BLaER1 (cell line): Measurements from ENCODE around the gene NPR1.
"Not testable (repeated sequence)": the region's sequence is repeated elsewhere in the genome, so short reads cannot be mapped to it uniquely, and the experiment has no call there.

ENCODE experiments used
- H3K27ac ChIP-seq: shearing (Covaris generic); formaldehyde crosslinking; 2 replicates; pipeline ENCODE4 v1.8.1; 2022
- H3K27me3 ChIP-seq: shearing (Covaris generic); formaldehyde crosslinking; 2 replicates; pipeline ENCODE4 v1.8.1; 2022
- H3K36me3 ChIP-seq: shearing (Covaris generic); formaldehyde crosslinking; 2 replicates; pipeline ENCODE4 v1.8.1; 2022
- H3K4me1 ChIP-seq: shearing (Covaris generic); formaldehyde crosslinking; 2 replicates; pipeline ENCODE4 v1.8.1; 2022
- H3K4me2 ChIP-seq: shearing (Covaris generic); formaldehyde crosslinking; 2 replicates; pipeline ENCODE4 v1.8.1; 2022
- H3K4me3 ChIP-seq: shearing (Covaris generic); formaldehyde crosslinking; 2 replicates; pipeline ENCODE4 v1.8.1; 2022
- H3K9ac ChIP-seq: shearing (Covaris generic); formaldehyde crosslinking; 2 replicates; pipeline ENCODE4 v1.8.1; 2022
- H3K9me3 ChIP-seq: shearing (Covaris generic); formaldehyde crosslinking; 2 replicates; pipeline ENCODE4 v1.8.1; 2022
- H4K20me1 ChIP-seq: shearing (Covaris generic); formaldehyde crosslinking; 2 replicates; pipeline ENCODE4 v1.8.1; 2022
- Cebpa-rat ChIP-seq: shearing (Covaris generic); IDR thresholded peaks from 2 replicates; pipeline ENCODE4 v1.8.1; 2022

NPR1 gene

GRCh38 chr1:153711026-153711425 is 32.5 kb downstream of the NPR1 start:
- Histone ChIP-seq H3K9me3 (no peaks in the 10 kb centered on the region), H4K20me1 (no peaks in the 10 kb centered on the region), H3K27ac (no peak overlapping the region), H3K36me3 (no peaks in the 10 kb centered on the region), H3K4me1 (no peaks in the 10 kb centered on the region), H3K27me3 (no peaks in the 10 kb centered on the region), H3K4me2 (no peak overlapping the region), H3K9ac (no peak overlapping the region), H3K4me3 (no peak overlapping the region)
- no peak for TF ChIP-seq Cebpa-rat

DNA sequence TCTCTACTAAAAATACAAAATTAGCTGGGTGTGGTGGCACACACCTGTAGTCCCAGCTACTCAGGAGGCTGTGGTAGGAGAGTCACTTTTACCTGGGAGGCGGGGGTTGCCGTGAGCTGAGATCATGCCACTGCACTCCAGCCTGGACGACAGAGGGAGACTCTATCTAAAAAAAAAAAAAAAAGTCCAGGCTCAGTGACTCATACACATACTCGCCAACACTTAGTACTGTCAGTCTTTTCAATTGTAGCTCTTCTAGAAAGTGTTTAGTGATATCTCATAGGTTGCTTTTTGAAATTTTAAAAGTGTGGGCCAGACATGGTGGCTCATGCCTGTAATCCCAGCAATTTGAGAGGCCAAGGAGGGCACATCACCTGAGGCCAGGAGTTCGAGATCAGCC is 37.7 kb downstream of the NPR1 start:
- H3K9ac ChIP-seq, H3K9me3 ChIP-seq, H3K4me2 ChIP-seq, H3K36me3 ChIP-seq, H3K27me3 ChIP-seq, H3K4me3 ChIP-seq, H3K4me1 ChIP-seq, H4K20me1 ChIP-seq, H3K27ac ChIP-seq: not testable (repeated sequence)

GRCh38 chr1:153717330-153717729 is 38.8 kb downstream of the NPR1 start:
- no peak overlapping the region for H3K4me2 ChIP-seq
- no peak overlapping the region for H3K4me3 ChIP-seq
- no peaks in the 10 kb centered on the region for H3K27me3 ChIP-seq

DNA sequence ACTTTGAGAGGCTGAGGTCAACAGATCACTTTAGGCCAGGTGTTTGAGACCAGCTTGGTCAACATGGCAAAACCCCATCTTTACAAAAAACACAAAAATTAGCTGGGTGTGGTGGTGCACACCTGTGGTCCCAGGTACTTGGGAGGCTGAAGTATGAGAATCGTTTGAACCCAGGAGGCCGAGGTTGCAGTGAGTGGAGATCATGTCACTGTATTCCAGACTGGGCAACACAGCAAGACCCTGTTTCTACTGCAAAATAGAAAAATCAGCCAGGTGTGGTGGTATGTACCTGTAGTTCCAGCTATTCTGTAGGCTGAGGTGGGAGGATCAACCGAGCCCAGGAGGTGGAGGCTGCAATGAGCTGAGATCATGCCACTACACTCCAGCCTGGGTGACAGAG is 45.2 kb downstream of the NPR1 start:
- H3K4me2 ChIP-seq: no peak overlapping the region
- no peak overlapping the region for H3K4me3 ChIP-seq
- no peaks in the 10 kb centered on the region for H3K9me3 ChIP-seq
- H3K27ac ChIP-seq: no peak overlapping the region
- no peak overlapping the region for H3K9ac ChIP-seq
- H3K36me3 ChIP-seq: no peaks in the 10 kb centered on the region
- H3K27me3 ChIP-seq: no peaks in the 10 kb centered on the region
- peaks cover 28% of the 10 kb centered on the region for H3K4me1 ChIP-seq
- no peaks in the 10 kb centered on the region for H4K20me1 ChIP-seq
- no peak for TF ChIP-seq Cebpa-rat

More at GRCh38 chr1:153717330-153717729, 38.8 kb downstream of the NPR1 start:
- Histone ChIP-seq H3K9ac (no peak overlapping the region), H3K4me1 (no peaks in the 10 kb centered on the region), H4K20me1 (no peaks in the 10 kb centered on the region), H3K9me3 (no peaks in the 10 kb centered on the region), H3K36me3 (no peaks in the 10 kb centered on the region), H3K27ac (no peak overlapping the region)
- no peak for TF ChIP-seq Cebpa-rat

GRCh38 chr1:153724634-153725033 is 46.1 kb downstream of the NPR1 start:
- not testable (repeated sequence) for H3K27ac ChIP-seq, H4K20me1 ChIP-seq, H3K4me3 ChIP-seq, H3K4me2 ChIP-seq, H3K9ac ChIP-seq, H3K9me3 ChIP-seq, H3K27me3 ChIP-seq, H3K36me3 ChIP-seq
- peaks cover 36% of the 10 kb centered on the region for H3K4me1 ChIP-seq

DNA sequence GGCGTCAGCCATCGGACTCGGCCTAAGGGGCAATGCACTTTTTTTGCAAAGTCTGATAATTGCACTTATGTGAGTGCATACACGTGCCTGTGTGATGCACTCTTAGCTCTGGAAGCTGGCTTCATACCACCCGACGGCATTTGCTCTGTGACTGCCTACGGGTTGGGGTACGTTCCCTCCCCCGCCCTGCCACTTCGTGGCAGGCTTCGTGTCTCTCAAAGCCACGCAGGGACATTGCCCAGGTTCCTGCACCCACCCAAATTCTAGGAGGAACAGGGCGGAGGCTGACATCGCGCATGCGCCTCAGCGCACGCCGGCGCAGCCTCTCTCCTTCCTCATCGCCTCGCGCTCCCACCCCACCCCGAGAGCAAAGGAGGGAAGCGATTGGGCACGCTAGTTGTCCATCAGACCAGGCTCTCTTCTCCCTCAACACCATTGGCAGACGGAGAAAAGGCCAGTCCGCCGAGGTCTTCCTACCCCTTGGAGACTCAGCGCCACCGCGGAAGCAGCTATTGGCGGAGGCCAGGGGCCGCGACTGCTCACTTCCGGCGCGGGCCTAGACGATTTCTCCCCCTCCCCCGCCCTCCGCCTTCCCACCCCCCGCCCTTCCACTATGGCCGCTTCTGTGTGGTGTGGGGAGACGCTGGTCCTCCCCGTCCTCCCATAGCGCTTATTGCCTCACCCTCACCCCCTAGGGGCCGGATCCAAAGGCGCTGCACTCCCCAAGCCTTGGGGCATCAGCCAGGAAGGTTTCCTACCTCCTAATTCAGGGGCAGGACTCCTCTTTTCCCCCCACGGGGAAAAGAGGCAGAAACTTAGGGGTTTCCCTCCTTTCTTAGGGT is 49.2 kb downstream of the NPR1 start, which contains the start of gene INTS3:
TSS of gene INTS3 (plus strand) at position 588 of the 842 bp plus-strand sequence. CDS start 585 bp downstream, outside the sequence.
- no peak for TF ChIP-seq Cebpa-rat
- H3K9me3 ChIP-seq: no peaks in the 10 kb centered on the region
- peak within 1 kb of the TSS; percentile 87 for H3K4me3 ChIP-seq
- H3K4me2 ChIP-seq: peak within 1 kb of the TSS; percentile 98
- H3K4me1 ChIP-seq: peaks cover 53% of the 10 kb centered on the region
- H4K20me1 ChIP-seq: no peaks in the 10 kb centered on the region
- no peaks in the 10 kb centered on the region for H3K27me3 ChIP-seq
- H3K36me3 ChIP-seq: peaks cover 18% of the 10 kb centered on the region
- H3K27ac ChIP-seq: peak within 1 kb of the TSS; percentile 98
- peak within 1 kb of the TSS; percentile 98 for H3K9ac ChIP-seq

DNA sequence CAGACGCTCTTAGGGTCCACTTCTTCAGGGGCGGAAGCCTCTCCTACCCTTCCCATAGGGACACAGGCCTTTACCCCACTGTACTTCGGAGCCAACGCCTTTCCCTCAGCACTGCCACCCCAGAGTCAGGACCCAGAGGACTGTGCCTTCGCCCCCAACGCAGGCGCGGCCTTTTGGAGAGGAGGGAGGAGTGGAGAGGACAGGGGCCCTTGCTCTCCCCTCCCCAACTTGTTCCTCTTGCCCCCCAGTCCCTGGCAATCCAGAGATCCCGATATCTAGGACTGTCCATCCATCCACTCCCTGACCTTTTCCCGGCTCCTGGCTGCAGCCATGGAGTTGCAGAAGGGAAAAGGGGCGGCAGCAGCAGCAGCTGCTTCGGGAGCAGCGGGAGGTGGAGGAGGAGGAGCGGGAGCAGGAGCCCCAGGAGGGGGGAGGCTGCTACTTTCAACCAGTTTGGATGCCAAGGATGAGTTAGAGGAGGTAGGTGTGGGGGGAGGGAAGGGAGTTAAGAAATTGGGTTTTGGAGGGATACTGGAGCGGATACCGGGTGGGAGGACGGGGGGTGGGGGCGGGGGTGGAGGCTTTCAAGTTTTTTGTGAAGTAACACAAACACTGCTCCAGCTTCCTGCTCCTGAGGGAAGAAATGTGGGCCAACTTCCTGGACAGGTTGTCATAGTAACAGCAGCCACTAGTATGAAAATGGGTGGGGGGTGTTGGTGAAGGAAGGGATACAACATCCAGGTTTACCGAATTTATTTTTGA is 50.0 kb downstream of the NPR1 start:
- peak overlapping the region; percentile 98 for H3K27ac ChIP-seq
- no peaks in the 10 kb centered on the region for H4K20me1 ChIP-seq
- H3K27me3 ChIP-seq: no peaks in the 10 kb centered on the region

GRCh38 chr1:153730468-153730988 is 52.0 kb downstream of the NPR1 start:
- Histone ChIP-seq H3K27ac (no peak overlapping the region), H4K20me1 (no peaks in the 10 kb centered on the region), H3K4me1 (peaks cover 55% of the 10 kb centered on the region), H3K36me3 (peaks cover 40% of the 10 kb centered on the region), H3K27me3 (no peaks in the 10 kb centered on the region), H3K4me2 (peak overlapping the region; percentile 98), H3K9ac (no peak overlapping the region), H3K9me3 (no peaks in the 10 kb centered on the region), H3K4me3 (no peak overlapping the region)
- TF ChIP-seq Cebpa-rat: no peak

More for the DNA sequence above, 50.0 kb downstream of the NPR1 start:
- Histone ChIP-seq H3K9me3 (no peaks in the 10 kb centered on the region), H3K4me2 (peak overlapping the region; percentile 98), H3K9ac (peak overlapping the region; percentile 98), H3K4me3 (peak overlapping the region; percentile 87), H3K36me3 (peaks cover 26% of the 10 kb centered on the region), H3K4me1 (peaks cover 53% of the 10 kb centered on the region)
- no peak for TF ChIP-seq Cebpa-rat

DNA sequence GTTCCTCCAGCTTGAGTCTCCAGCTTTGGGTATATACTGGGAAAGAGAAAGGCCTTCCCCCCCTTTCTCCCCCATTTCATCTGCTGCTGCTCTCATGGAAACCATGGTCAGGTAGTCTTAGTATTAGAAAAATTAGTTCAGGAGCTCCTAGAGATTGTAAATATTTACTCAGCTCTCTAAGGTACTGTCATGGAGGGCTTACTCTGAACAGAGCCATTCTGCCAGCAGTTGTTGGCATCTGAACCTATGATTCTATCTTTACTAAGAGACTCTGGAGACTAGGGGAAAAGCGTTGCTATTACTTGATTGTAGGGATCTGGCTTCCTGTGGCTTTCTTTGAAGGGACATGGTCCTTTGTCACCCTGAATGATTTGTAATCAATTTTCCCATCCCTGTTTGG is 55.5 kb downstream of the NPR1 start:
- Histone ChIP-seq H3K4me2 (no peak overlapping the region; the same call in 1 of the 2 replicates), H3K27me3 (no peaks in the 10 kb centered on the region), H3K36me3 (peaks cover 59% of the 10 kb centered on the region), H3K4me3 (no peak overlapping the region), H3K9me3 (no peaks in the 10 kb centered on the region), H4K20me1 (no peaks in the 10 kb centered on the region), H3K9ac (no peak overlapping the region), H3K27ac (no peak overlapping the region), H3K4me1 (peaks cover 33% of the 10 kb centered on the region)
- no peak for TF ChIP-seq Cebpa-rat
